Measurements from ENCODE around the gene LEMD3.

Gene LEMD3

DNA sequence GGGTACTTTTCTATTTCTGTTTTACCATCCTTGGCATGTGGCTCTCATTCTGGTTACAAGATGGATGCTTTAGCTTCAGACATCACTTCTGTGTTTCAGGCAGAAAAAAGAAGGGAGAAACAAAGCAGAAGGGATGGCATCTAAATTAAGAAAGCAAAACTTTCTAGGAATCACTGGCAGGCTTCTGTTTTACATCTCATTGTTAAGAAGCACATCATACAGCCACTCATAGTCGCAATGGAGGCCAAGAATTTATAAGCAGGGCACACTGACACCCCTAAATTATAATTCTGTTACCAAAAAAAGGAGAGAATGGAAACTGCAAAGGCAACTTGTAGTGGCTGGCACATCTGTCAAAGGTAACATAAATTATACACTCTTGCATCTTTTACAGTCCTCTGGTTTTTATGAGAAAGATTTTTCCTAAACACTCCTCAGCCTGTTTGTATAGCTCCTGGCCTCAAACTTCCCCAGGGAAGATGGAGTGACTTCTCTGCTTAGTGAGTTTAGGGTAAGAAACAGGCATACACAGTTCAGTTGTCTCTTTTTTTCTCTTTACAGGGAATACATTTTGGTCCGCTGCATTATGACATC is 22.0 kb upstream of the LEMD3 start:
- Histone ChIP-seq H3K9me3 (no peaks in the 10 kb centered on the region), H3K27ac (no peak overlapping the region), H3K36me3 (no peaks in the 10 kb centered on the region), H3K4me3 (ENCODE audit: low read depth in 1 of 2, low read length in 1 of 2) (no peak overlapping the region), H3K4me1 (ENCODE audit: control insufficient read depth in 1 of 2, insufficient read depth in 1 of 2, low read depth in 1 of 2, low read length in 1 of 2) (peaks cover 0 to 25% of the 10 kb centered on the region in 2 experiments), H3K27me3 (no peaks in the 10 kb centered on the region)
- TF ChIP-seq, protein P1, sequence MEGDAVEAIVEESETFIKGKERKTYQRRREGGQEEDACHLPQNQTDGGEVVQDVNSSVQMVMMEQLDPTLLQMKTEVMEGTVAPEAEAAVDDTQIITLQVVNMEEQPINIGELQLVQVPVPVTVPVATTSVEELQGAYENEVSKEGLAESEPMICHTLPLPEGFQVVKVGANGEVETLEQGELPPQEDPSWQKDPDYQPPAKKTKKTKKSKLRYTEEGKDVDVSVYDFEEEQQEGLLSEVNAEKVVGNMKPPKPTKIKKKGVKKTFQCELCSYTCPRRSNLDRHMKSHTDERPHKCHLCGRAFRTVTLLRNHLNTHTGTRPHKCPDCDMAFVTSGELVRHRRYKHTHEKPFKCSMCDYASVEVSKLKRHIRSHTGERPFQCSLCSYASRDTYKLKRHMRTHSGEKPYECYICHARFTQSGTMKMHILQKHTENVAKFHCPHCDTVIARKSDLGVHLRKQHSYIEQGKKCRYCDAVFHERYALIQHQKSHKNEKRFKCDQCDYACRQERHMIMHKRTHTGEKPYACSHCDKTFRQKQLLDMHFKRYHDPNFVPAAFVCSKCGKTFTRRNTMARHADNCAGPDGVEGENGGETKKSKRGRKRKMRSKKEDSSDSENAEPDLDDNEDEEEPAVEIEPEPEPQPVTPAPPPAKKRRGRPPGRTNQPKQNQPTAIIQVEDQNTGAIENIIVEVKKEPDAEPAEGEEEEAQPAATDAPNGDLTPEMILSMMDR (IDR thresholded peaks at IDR 0.05), result no peak

- TF ChIP-seq, protein P1 (IDR thresholded peaks at IDR 0.05), result no peak
- no peak overlapping the region for H3K27ac ChIP-seq
These were observed 17.4 kb upstream of the LEMD3 start for GRCh38 chr12:65152012-65152411.

GRCh38 chr12:65152596-65152995 is 16.8 kb upstream of the LEMD3 start:
- no peaks in the 10 kb centered on the region for H3K27me3 ChIP-seq
- H3K36me3 ChIP-seq, result no peaks in the 10 kb centered on the region
- H3K27ac ChIP-seq, result no peak overlapping the region
- no peak overlapping the region for H3K4me3 ChIP-seq (ENCODE audit: low read depth in 1 of 2, low read length in 1 of 2)
- H3K4me1 ChIP-seq (ENCODE audit: control insufficient read depth in 1 of 2, insufficient read depth in 1 of 2, low read depth in 1 of 2, low read length in 1 of 2), result peaks cover 20 to 30% of the 10 kb centered on the region in 2 experiments
- TF ChIP-seq, protein P1 (IDR thresholded peaks at IDR 0.05), result no peak
- H3K9me3 ChIP-seq, result no peaks in the 10 kb centered on the region

More at GRCh38 chr12:65152012-65152411, 17.4 kb upstream of the LEMD3 start:
- Histone ChIP-seq H3K4me3 (ENCODE audit: low read depth in 1 of 2, low read length in 1 of 2) (no peak overlapping the region), H3K36me3 (no peaks in the 10 kb centered on the region), H3K9me3 (no peaks in the 10 kb centered on the region), H3K27me3 (no peaks in the 10 kb centered on the region), H3K4me1 (ENCODE audit: control insufficient read depth in 1 of 2, insufficient read depth in 1 of 2, low read depth in 1 of 2, low read length in 1 of 2) (peaks cover 15 to 26% of the 10 kb centered on the region in 2 experiments)

GRCh38 chr12:65155784-65156183 is 13.6 kb upstream of the LEMD3 start:
- TF ChIP-seq, protein P1 (IDR thresholded peaks at IDR 0.05), result no peak
- H3K27ac ChIP-seq, result peak overlapping the region; percentile 87

DNA sequence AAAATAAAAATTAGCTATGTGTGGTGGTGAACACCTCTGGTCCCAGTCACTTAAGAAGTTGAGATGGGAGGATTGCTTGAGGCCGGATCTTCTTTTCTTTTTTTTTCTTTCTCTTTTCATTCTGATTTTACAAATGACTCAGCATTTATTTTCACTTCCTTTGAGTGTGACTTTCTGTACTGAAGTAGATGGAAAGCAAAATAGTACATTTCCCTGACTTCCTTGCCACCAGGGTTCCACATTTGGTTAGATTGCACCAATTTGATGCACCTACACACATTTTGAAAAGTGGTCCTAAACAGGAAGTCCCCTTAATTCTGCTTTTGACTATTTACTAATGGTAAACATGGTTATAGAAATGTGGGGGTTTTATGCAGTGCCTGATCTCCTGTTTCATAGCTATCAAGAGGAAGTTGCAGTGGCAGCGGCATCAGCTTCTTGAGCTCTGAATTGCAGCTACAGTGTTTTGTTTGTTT is 13.0 kb upstream of the LEMD3 start:
- Histone ChIP-seq H3K27me3 (no peaks in the 10 kb centered on the region), H3K9me3 (no peaks in the 10 kb centered on the region), H3K4me3 (ENCODE audit: low read depth in 1 of 2, low read length in 1 of 2) (peak overlapping the region; percentile 41 to 47), H3K4me1 (ENCODE audit: control insufficient read depth in 1 of 2, insufficient read depth in 1 of 2, low read depth in 1 of 2, low read length in 1 of 2) (peaks cover 21 to 30% of the 10 kb centered on the region in 2 experiments), H3K36me3 (no peaks in the 10 kb centered on the region), H3K27ac (peak overlapping the region; percentile 87)
- TF ChIP-seq, protein P1 (IDR thresholded peaks at IDR 0.05), result no peak

More at GRCh38 chr12:65155784-65156183, 13.6 kb upstream of the LEMD3 start:
- no peak overlapping the region for H3K4me3 ChIP-seq (ENCODE audit: low read depth in 1 of 2, low read length in 1 of 2)
- peaks cover 21 to 30% of the 10 kb centered on the region in 2 experiments for H3K4me1 ChIP-seq (ENCODE audit: control insufficient read depth in 1 of 2, insufficient read depth in 1 of 2, low read depth in 1 of 2, low read length in 1 of 2)
- H3K36me3 ChIP-seq, result no peaks in the 10 kb centered on the region
- no peaks in the 10 kb centered on the region for H3K27me3 ChIP-seq
- no peaks in the 10 kb centered on the region for H3K9me3 ChIP-seq

Measured in neutrophil (primary cell).